DOHH2 (cell line): ENCODE measurements around the gene KCTD5.

ENCODE experiments used
- H3F3A ChIP-seq: fragments of 200-600 bp; sonication (generic), shearing (Covaris generic); 2 replicates; pipeline ENCODE4 v1.6.0; 2016; ENCODE audit warnings: antibody characterized with exemption, mild to moderate bottlenecking; ENCODE audit not compliant: control insufficient read depth, insufficient read depth
- H3K27ac ChIP-seq: fragments of 200-600 bp; sonication (generic); 2 replicates; pipeline ENCODE4 v1.5.1; 2014; ENCODE audit warnings: low read depth, mild to moderate bottlenecking, low read length, moderate library complexity
- H3K27me3 ChIP-seq: fragments of 200-600 bp; sonication (generic); 2 replicates; pipeline ENCODE4 v1.6.1; 2014; ENCODE audit warnings: mild to moderate bottlenecking, low read length, mixed read lengths; ENCODE audit not compliant: control insufficient read depth
- H3K36me3 ChIP-seq: fragments of 200-600 bp; sonication (generic); 2 replicates; pipeline ENCODE4 v1.6.1; 2014; ENCODE audit warnings: mild to moderate bottlenecking, low read length, moderate library complexity, mixed read lengths; ENCODE audit not compliant: control insufficient read depth
- H3K4me1 ChIP-seq: fragments of 200-600 bp; sonication (generic); 2 replicates; pipeline ENCODE4 v1.6.1; 2014; ENCODE audit warnings: mild to moderate bottlenecking, low read length, mixed read lengths; ENCODE audit not compliant: control insufficient read depth
- H3K4me2 ChIP-seq: fragments of 200-600 bp; sonication (generic); 2 replicates; pipeline ENCODE4 v1.6.0; 2014; ENCODE audit warnings: mild to moderate bottlenecking, low read length, moderate library complexity
- H3K4me3 ChIP-seq: fragments of 200-600 bp; sonication (generic); 2 replicates; pipeline ENCODE4 v1.5.1; 2014; ENCODE audit warnings: mild to moderate bottlenecking, low read length, mixed read lengths
- H3K79me2 ChIP-seq: fragments of 200-600 bp; sonication (generic); 2 replicates; pipeline ENCODE4 v1.6.1; 2014; ENCODE audit warnings: mild to moderate bottlenecking, low read length, mixed read lengths; ENCODE audit not compliant: control insufficient read depth
- H3K9me2 ChIP-seq: fragments of 200-600 bp; sonication (generic); replicated peaks from 2 replicates; pipeline ENCODE4 v1.6.1; 2014; ENCODE audit warnings: mild to moderate bottlenecking, low read length, mixed read lengths; ENCODE audit not compliant: control insufficient read depth
- H3K9me3 ChIP-seq: fragments of 200-600 bp; sonication (generic); 2 replicates; pipeline ENCODE4 v1.6.1; 2014; ENCODE audit warnings: antibody characterized with exemption, low read length, mixed read lengths; ENCODE audit not compliant: control insufficient read depth, insufficient read depth
- H4K20me1 ChIP-seq: fragments of 200-600 bp; sonication (generic); 2 replicates; pipeline ENCODE4 v1.6.0; 2014; ENCODE audit warnings: low read depth, mild to moderate bottlenecking, antibody characterized with exemption, low read length, moderate library complexity; ENCODE audit not compliant: control insufficient read depth, insufficient read depth
- CTCF ChIP-seq: fragments of 200-600 bp; sonication (generic); IDR thresholded peaks from one replicate; pipeline ENCODE4 v1.5.1; 2014; ENCODE audit warnings: antibody characterized with exemption, mild to moderate bottlenecking, low read depth, low read length; ENCODE audit not compliant: poor library complexity, severe bottlenecking
- EZH2phosphoT487 ChIP-seq: fragments of 200-600 bp; sonication (generic); IDR thresholded peaks from 2 replicates; pipeline ENCODE4 v1.6.1; 2017; ENCODE audit warnings: borderline replicate concordance, mild to moderate bottlenecking, antibody characterized with exemption, low read length, moderate library complexity, mixed read lengths

Gene KCTD5

GRCh38 chr16:2706085-2706484, 23.8 kb downstream of the KCTD5 start:
- H3F3A ChIP-seq = no peaks in the 10 kb centered on the region
- H3K9me3 ChIP-seq = no peaks in the 10 kb centered on the region
- H3K4me2 ChIP-seq = no peak overlapping the region
- H3K36me3 ChIP-seq = peaks cover 10% of the 10 kb centered on the region; the same call in 1 of the 2 replicates
- H3K79me2 ChIP-seq = no peaks in the 10 kb centered on the region
- H3K9me2 ChIP-seq = no peaks in the 10 kb centered on the region
- TF ChIP-seq EZH2phosphoT487 (no peak), CTCF (no peak)
- H3K4me1 ChIP-seq = no peaks in the 10 kb centered on the region
- H3K27me3 ChIP-seq = no peaks in the 10 kb centered on the region
- H3K4me3 ChIP-seq = no peak overlapping the region
- H3K27ac ChIP-seq = no peak overlapping the region
- H4K20me1 ChIP-seq = no peaks in the 10 kb centered on the region

GRCh38 chr16:2706611-2707311, 24.4 kb downstream of the KCTD5 start:
- no peaks in the 10 kb centered on the region for H3K4me1 ChIP-seq
- H3K27ac ChIP-seq = no peak overlapping the region

GRCh38 chr16:2707368-2708289, 25.3 kb downstream of the KCTD5 start:
- Histone ChIP-seq H3K4me2 (no peak overlapping the region), H3K79me2 (no peaks in the 10 kb centered on the region), H3K27me3 (no peaks in the 10 kb centered on the region), H3K4me3 (no peak overlapping the region), H3K36me3 (peaks cover 8% of the 10 kb centered on the region; the same call in 1 of the 2 replicates), H4K20me1 (no peaks in the 10 kb centered on the region), H3K4me1 (no peaks in the 10 kb centered on the region), H3K9me2 (no peaks in the 10 kb centered on the region), H3K27ac (no peak overlapping the region), H3F3A (no peaks in the 10 kb centered on the region), H3K9me3 (no peaks in the 10 kb centered on the region)
- TF ChIP-seq EZH2phosphoT487 (no peak), CTCF (no peak)

More at GRCh38 chr16:2706611-2707311, 24.4 kb downstream of the KCTD5 start:
- Histone ChIP-seq H3K4me2 (no peak overlapping the region), H3K36me3 (peaks cover 10% of the 10 kb centered on the region; the same call in 1 of the 2 replicates), H3K4me3 (no peak overlapping the region), H4K20me1 (no peaks in the 10 kb centered on the region), H3K79me2 (no peaks in the 10 kb centered on the region), H3K9me2 (no peaks in the 10 kb centered on the region), H3K27me3 (no peaks in the 10 kb centered on the region), H3K9me3 (no peaks in the 10 kb centered on the region), H3F3A (no peaks in the 10 kb centered on the region)
- TF ChIP-seq EZH2phosphoT487 (no peak), CTCF (no peak)
